NOMO-1 (cell line): ENCODE results near the gene LRRC75A.

Experiments used
- DNase-seq, 2 experiments: peaks; one replicate each; lab custom pipeline; 2025; ENCODE audit not compliant: unreplicated experiment in 2 of 2; lab: John Stamatoyannopoulos, UW

LRRC75A gene

GRCh38 chr17:16494059-16494458 is 2.1 kb upstream of the LRRC75A start:
- no peak for DNase-seq

- DNase-seq, result no peak
Observed at GRCh38 chr17:16493531-16494046, 1.6 kb upstream of the LRRC75A start.

GRCh38 chr17:16492613-16493530 is 879 bp upstream of the LRRC75A start:
- no peak for DNase-seq

- DNase-seq, result peak in 1 of 2 experiments; percentile 18
Observed at GRCh38 chr17:16491131-16491702, 776 bp downstream of the LRRC75A start.

- DNase-seq, result no peak
Observed at GRCh38 chr17:16489431-16489830, 2.6 kb downstream of the LRRC75A start.

- DNase-seq, result no peak
Observed at GRCh38 chr17:16488968-16489337, 3.0 kb downstream of the LRRC75A start.

GRCh38 chr17:16488186-16488967 is 3.6 kb downstream of the LRRC75A start:
- no peak for DNase-seq

- no peak for DNase-seq
Observed at GRCh38 chr17:16486373-16487250, 5.4 kb downstream of the LRRC75A start.

GRCh38 chr17:16484445-16485175 is 7.4 kb downstream of the LRRC75A start:
- no peak for DNase-seq

- no peak for DNase-seq
Observed at GRCh38 chr17:16483021-16483645, 8.9 kb downstream of the LRRC75A start.

- no peak for DNase-seq
Observed at GRCh38 chr17:16482253-16482652, 9.7 kb downstream of the LRRC75A start.

GRCh38 chr17:16480995-16481394 is 11.0 kb downstream of the LRRC75A start:
- no peak for DNase-seq

GRCh38 chr17:16479264-16479663 is 12.7 kb downstream of the LRRC75A start:
- DNase-seq, result no peak

- DNase-seq, result no peak
Observed at GRCh38 chr17:16478649-16479048, 13.3 kb downstream of the LRRC75A start.

GRCh38 chr17:16477666-16478065 is 14.3 kb downstream of the LRRC75A start:
- no peak for DNase-seq

- no peak for DNase-seq
Observed at GRCh38 chr17:16477255-16477654, 14.7 kb downstream of the LRRC75A start.

- DNase-seq, result no peak
Observed at GRCh38 chr17:16475179-16475704, 16.8 kb downstream of the LRRC75A start.

GRCh38 chr17:16474012-16474725 is 17.8 kb downstream of the LRRC75A start:
- no peak for DNase-seq
